Umbilical cord (tissue), 2 donors: ENCODE results near the gene STC2. TPM values are rescaled to one million over a fixed set of nuclear protein-coding genes. Genes with fewer than 3 reads are reported as not detected.

Experiments
- DNase-seq: peaks from one replicate; pipeline ENCODE4 v3.0.0-alpha.2; 2015; ENCODE audit warnings: low spot score
- total RNA-seq: library from RNA; depleted of rRNA; stranded (reverse); fragments of >200 nt; gene quantifications from one replicate; pipeline ENCODE4 v1.2.3, GENCODE V29; 2014; ENCODE audit warnings: low replicate concordance; ENCODE audit not compliant: insufficient read depth

STC2 gene
- total RNA-seq, 1 donor from 2014 or later = 34.2 TPM

GRCh38 chr5:173329491-173330337 is 1.5 kb upstream of the STC2 start:
- DNase-seq = no peak

GRCh38 chr5:173328844-173329490 is 753 bp upstream of the STC2 start:
- DNase-seq = peak; percentile 63

DNA sequence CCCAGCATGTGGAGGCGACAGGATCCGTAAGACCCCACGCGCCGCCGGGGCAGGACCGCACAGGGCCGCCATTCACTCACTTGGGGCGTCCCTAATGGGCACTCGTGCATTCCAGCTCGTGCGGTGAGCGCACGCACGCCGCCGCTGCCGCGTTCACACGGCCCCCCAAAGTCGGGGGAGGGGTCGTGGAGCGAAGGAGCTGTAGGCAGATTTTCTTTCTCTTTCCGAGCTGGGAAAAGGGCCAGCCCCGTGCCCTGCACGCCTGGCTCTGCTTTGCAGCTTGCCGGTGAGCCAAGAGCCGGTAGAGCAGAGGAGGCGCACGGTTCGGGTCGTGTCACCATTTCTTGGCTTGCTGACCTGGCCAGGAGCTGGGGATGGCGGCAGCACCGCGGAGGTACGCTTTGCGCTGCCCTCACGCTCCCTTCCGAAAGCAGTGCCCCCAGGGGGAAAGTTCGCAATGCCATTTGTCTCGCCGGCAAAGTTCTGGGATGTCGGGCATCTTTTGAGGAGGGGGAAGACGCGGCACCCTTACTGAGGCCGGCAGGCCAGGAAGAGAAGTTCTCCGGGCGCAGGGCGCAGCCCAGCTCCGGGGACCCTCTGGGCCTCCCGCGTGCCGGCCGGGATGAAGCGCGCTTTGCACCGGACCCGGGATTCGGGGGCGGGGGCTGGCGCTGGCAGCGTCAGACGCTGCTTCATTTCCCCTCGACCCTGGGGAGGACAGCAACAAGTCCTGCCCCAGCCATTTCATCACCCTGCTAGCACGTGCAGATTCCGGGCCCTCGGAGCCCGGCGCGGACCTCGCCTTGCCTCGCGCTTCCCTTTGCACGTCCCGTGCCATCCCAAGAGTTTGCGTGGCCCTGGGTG is 898 bp downstream of the STC2 start:
- no peak for DNase-seq

DNA sequence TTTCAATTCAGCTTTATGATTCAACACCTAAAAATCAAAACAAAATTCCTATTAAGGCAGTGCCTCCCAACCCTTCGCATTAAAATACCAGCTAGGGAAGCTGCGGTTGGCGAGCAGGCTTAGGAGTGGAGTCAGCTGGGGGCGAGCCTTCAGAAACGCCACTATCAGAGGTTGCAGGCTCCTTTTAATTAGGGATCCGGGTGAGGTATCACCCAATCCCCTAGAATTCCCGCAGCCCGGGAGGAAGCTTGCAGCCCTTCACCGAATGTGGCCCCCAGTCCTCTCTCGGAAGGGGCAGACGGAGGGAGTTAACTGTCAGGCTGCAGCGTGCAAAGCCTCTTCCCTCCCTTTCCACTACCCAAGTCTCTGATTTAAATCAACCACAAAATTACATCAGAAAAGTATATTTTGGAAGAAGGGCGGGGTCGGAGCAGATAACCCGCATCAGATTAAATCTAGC is 1.7 kb downstream of the STC2 start:
- peak; percentile 69 for DNase-seq

DNA sequence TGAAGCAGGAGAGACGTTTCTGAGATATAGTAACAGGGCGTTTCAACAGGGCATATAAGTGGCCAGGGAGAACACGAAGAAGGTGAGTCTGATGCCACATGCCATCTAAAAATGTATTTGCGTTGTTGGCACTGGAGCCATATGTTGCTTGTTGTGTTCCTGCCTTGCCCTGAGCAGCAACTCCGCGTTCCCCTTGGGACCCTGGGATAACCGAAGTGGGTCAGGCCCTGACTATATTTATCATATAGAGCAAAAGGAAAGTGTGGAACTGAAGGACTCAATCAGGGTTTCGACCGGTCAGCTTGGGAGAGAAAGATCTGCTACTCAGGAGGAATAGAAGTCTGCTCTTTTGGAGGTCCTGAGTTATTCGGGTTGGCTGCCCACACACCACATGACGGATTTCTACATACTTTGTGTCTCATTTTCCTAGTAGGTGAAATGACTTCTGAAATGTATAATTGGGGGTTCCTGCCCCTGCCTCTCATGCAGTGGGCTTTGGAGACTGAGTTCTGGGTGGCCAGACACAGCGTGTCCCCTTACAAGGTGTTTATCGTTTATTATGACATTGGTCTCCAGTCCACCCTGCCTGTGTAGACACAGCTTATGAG is 3.0 kb downstream of the STC2 start:
- DNase-seq = no peak

- peak; percentile 96 for DNase-seq
Measured at GRCh38 chr5:173324115-173325001, 3.9 kb downstream of the STC2 start.

DNA sequence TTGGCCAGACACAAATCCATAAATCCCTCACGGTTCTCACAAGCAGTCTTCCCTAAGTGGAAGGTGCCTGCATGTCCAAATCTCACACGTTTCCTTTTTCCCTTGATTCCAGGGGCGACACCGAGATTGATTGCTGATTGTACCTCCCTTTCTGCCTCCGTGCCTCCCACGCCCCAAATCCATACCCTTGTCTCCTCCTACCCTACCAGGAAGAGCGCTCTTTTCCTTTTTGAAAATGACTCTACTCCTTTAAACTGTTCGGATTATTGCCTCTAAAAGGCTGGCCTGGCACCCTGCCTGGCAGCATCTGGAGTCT is 4.5 kb downstream of the STC2 start:
- DNase-seq = no peak

DNA sequence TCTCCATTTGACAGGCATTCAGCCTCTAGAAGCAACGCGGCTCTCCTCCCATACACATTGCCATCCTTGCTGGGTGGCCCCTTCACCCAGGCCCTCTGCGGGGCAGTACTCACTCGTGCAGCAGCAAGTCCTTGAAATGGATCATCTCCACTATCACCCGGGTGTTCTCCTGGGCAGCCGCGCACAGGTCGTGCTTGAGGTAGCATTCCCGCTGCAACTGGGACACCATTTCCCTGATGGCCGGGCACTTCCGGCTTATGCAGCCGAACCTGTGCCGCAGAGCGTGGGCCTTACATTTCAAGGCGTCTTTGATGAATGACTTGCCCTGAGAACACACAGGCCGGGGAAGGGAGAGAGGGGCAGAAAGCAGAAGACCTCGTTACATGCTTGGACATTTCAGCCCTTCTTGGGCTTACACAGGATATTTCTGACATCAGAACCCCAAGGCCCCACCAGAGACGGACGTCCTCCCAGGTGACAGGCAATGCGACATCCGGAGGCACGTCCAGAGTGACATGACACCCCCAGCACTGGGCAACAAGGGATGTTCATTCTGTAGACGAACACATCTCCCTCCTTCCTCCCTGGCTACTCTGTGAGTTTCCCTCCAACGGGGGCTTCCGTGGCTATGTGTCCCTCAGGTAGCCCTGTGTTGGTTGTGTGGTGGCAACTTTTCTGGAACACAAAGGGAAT is 5.0 kb downstream of the STC2 start:
- no peak for DNase-seq

- no peak for DNase-seq
Measured at GRCh38 chr5:173321886-173322285, 6.3 kb downstream of the STC2 start.

- DNase-seq = peak; percentile 97
Measured at GRCh38 chr5:173320259-173320658, 8.0 kb downstream of the STC2 start.

- peak; percentile 67 for DNase-seq
Measured at GRCh38 chr5:173319646-173320045, 8.6 kb downstream of the STC2 start.

DNA sequence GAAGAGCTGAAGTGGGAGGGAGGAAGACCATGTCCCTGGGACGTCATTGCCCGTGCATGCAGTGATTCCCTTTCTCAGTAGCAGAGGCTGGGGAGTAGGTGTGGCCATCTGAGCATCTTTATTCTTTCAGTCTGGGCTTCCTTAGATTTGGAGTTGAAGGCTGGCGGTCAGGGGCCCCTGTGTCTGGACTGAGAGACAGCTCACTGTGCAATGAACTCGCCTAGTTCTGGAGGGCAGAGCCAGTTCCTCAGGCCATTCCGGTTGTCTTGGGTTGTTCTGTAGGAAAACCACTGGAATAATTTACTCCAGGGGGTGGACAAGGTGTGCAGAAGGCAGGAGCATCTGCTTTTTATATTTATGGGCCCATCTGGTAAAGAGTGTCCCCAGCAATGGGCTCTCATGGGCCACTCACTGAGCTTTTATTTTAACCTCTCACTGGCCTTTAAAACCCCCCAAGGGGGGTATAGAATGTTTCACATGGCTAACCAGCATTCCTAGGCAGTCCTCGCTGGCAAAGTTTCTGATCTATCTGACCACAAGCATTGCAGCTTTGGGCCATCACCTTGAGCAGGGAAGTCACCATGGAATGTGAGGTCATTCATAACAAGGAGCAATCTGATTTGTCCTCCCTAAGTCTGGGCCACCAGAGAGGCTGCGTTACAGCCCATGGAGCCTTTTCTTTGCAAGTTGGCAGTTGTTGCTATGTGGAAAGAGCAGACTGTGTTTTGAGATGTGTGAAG is 9.2 kb downstream of the STC2 start:
- DNase-seq = peak; percentile 59

GRCh38 chr5:173318330-173318729 is 9.9 kb downstream of the STC2 start:
- DNase-seq = no peak

DNA sequence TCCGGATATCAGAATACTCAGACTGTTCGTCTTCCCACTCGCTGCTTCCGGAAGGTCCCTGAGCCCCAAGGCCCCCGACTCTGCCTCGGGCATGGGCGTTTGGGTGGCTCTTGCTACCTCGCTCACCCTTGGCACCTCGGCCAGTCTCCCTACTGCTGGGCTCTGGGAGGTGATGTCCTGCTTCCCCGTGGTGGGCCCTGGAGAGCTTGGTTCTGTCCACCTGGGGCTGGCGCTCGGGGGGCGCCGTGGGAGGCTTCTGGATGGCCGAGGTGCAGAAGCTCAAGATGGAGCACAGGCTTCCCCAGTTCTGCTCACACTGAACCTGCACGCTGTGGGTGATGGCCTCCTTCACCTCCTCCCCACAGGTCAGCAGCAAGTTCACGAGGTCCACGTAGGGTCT is 10.4 kb downstream of the STC2 start:
- DNase-seq = no peak

GRCh38 chr5:173317091-173317730 is 11.0 kb downstream of the STC2 start:
- no peak for DNase-seq

- no peak for DNase-seq
Measured at GRCh38 chr5:173316339-173317020, 11.7 kb downstream of the STC2 start.

- peak; percentile 95 for DNase-seq
Measured at GRCh38 chr5:173315495-173316338, 12.5 kb downstream of the STC2 start.
